Fibroblast of lung (primary cell): ENCODE results near the gene ATG13.

Experiments used
- CTCF ChIP-seq, 2 donors: IDR thresholded peaks in 1 of 2; conservative IDR thresholded peaks in 1 of 2; 1 replicate in 1 of 2; 2 replicates in 1 of 2; pipeline ENCODE4 v1.5.1; 2011 to 2012; ENCODE audit warnings: low read length in 2 of 2, control low read depth in 1 of 2, inconsistent platforms in 1 of 2, low read depth in 1 of 2, mild to moderate bottlenecking in 1 of 2
- EZH2 ChIP-seq: IDR thresholded peaks from 2 replicates; pipeline ENCODE4 v1.5.1; 2012; ENCODE audit warnings: low read length, control low read depth, mild to moderate bottlenecking; ENCODE audit errors: missing control alignments

GRCh38 chr11:46633291-46634217 is 16.2 kb downstream of the ATG13 start:
- TF ChIP-seq CTCF (conservative IDR thresholded peaks at IDR 0.05 in 1 of 2, IDR thresholded peaks at IDR 0.05 in 1 of 2; ENCODE audit: low read depth in 1 of 2, low read length in 2 of 2): no peak
- no peak for TF ChIP-seq EZH2
